Fibroblast of skin of right biceps (primary cell): Measurements from ENCODE around the gene CEP131.

Source experiments
- DNase-seq: peaks from one replicate; pipeline ENCODE4 v3.0.0-alpha.2; 2013

The CEP131 gene

DNA sequence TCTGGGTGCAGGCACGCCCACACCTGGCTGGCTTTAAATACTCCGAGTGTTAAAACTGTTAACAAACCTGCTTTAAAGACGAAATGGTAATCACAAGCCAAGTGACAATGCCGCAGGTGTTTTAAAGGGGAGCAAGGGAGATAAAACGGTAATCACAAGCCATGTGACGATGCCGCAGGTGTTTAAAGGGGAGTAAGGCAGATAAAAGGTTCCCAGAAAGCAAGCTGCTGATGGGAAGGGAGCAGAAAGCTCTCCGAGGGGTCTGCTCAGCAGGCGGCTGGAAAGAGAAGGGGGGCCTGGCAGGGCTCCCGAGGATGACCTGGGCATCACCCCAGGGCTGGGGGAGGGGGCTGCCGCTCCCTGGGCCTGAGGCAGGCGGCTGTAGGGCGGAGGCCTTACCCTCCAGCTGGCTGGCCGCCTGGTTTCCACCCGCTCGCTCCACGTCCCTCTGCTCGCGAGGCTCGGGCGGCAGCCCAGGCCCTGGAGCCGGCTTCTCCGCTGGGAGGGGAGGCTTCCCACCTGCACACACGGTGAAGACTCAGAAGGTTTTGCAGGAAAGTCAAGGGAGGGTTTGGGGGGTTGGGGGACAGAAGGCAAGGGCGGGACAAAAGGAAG, 28.4 kb upstream of the CEP131 start:
- DNase-seq, result no peak

GRCh38 chr17:81250286-81251093, 27.7 kb upstream of the CEP131 start:
- DNase-seq, result no peak

GRCh38 chr17:81249223-81250040, 26.7 kb upstream of the CEP131 start:
- no peak for DNase-seq

- no peak for DNase-seq
These were observed 25.9 kb upstream of the CEP131 start for GRCh38 chr17:81248649-81249048.

- DNase-seq, result no peak
These were observed 24.7 kb upstream of the CEP131 start for GRCh38 chr17:81247339-81247990.

- no peak for DNase-seq
These were observed 24.0 kb upstream of the CEP131 start for GRCh38 chr17:81246679-81247338.

GRCh38 chr17:81246343-81246670, 23.5 kb upstream of the CEP131 start:
- DNase-seq, result no peak

GRCh38 chr17:81245665-81246342, 23.0 kb upstream of the CEP131 start:
- DNase-seq, result no peak

- DNase-seq, result no peak
These were observed 22.4 kb upstream of the CEP131 start for GRCh38 chr17:81245024-81245664.

GRCh38 chr17:81244358-81245023, 21.7 kb upstream of the CEP131 start:
- no peak for DNase-seq

GRCh38 chr17:81243333-81243664, 20.5 kb upstream of the CEP131 start:
- DNase-seq, result no peak

DNA sequence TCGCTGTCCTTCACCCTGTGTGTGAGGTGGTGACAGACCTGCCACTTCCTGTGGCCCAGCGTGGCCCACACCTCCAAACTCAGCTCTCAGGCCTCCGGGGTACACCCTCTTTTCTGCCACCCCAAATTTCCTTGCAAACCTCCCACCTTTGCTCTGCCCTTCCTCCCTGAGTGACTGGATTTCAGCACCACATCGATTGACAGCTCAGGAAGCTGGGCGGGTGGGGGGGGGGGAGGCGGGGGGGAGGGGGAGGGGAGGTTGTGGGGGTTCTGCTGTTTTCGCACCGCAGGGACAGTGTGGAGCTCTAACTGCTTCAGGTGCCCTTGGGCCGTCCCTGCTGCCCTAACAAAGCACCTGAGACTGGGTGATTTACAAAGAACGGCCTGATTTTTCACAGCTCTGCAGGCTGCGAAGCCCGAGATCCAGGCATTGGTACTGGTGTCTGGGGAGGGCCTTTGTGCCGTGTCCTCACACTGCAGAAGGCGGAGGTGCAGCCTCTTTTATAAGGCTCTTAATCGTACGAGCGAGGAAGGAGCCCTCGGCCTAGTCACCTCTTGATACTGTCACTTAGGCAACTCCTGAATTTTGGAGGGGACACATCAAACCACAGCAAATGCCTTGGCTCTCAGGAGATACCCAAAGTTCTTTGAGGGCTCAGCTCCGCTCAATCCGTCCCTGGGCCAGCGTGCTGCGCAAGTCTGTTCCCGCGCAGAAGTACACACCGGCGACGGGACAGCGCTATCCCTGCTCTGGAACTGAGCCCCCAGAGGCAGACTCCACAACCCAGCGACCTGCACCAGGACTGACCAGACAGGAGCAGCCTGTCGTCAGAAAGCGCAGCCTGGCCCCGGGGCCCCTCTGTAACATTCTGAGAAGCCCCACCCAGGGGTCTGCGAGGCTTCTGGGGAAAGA, 19.9 kb upstream of the CEP131 start:
- DNase-seq, result no peak

- DNase-seq, result peak; percentile 29
These were observed 19.1 kb upstream of the CEP131 start for GRCh38 chr17:81241648-81242420.

DNA sequence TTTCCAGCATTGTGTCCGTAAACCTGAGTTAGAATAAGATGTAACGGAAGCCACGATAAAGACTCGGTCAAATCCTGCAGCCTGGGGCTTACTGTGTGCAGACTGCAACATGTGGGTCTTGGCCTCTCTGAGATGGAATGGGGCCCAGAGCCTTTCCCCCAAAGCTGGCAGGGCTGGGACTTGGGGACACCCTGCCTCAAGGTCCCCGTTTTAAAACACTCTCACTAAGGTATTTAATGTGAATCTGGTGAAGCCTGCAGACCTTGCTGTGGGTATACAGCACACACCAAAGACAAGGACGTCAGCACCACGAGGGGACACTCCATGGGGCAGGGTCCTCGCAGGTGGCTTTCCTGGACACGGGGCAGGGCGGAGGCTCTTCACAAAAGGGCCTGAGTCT, 18.4 kb upstream of the CEP131 start:
- no peak for DNase-seq

DNA sequence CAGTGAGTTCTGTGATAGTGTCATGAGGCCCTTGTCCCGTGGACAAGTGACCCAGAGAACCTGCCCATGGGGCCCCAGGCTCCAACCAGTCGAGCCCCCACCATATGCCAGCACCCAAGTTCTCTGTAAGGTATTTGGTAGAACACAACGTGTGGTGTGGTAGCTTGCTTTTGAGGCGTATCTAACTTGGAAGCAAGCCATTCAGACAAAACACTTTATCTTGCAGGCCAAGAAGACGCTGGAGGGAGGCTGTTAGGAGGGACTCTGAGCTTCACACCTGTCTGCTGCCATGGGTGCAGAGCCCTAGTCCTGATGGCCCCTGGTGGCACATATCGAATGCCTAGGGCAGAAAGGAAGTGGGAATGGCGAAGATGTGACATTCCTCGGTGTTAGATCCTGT, 18.0 kb upstream of the CEP131 start:
- no peak for DNase-seq

DNA sequence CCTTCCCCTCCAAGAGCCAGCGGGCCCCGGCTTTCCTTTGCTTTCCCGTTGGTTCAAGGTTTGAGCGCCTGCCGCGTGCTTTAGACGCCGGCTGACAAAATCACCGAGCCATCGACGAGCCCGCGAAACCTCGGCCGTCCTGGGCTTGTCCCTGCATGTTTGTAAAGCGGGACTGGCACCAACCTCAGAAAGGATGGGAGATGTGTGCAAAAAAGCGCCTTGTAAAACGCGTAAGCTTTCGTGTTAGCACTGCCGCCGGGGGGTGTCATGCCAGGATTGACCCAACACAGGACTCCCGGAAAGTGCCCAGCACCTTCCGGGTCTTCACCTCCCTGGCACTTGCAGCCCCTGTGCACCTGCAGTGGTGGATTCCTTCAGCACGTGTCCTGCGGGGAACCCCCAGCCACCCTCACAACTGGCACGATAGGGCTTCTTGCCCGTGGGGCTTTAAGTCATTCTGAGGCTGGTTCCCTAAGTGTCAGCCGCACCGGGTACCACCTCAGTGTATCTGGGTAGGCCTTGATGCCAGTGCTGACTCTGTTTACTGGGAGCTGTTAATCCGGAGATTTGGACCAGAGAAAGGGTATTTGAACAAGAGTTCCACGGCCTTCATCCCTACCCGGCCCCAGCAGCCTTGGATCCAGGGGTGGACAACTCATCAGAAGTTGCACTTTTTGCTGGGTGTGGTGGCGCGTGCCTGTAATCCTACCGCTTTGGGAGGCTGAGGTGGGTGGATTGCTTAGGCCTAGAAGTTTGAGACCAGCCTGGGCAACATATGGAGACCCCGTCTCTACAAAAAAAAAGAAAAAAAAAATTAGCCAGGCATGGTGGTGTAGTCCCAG, 17.2 kb upstream of the CEP131 start:
- DNase-seq, result no peak

DNA sequence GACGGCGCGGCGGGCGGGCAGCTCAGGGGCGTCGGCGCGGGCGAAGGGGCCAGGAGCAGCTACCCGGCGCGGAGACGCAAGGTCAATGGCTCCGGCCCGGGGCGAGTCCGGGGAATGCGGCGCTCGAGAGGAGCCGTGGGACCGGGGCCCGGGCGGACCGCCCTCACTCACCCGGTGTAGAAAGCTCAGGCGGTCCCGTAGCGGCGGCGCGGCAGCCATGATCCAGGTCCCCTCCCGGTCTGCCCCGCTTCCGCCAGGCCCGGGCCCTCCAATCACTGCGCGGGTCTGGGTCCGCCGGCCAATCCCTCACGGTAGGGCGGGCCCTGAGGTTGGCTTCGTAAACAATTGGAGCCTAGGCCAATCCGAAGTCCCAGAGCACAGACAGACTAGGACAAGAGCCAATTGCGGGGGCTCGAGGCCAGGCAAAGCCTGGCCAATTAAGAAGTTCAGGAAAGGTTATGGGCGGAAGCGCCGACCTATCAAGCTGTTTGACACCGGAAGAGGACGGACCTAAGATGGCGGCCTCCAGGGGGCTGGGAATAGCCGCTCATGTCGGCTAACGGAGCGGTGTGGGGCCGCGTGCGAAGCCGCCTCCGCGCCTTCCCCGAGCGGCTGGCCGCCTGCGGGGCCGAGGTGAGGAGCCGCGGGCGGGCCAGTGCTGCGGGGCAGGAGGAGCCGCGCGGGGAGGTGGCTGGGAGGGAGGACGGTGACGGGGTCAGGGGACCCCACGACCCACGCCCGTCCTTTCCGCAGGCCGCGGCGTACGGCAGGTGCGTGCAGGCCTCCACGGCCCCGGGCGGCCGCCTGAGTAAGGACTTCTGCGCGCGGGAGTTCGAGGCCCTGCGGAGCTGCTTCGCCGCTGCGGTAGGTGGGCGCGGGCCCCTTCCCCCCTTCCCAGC, 16.3 kb upstream of the CEP131 start, which contains the start of the genes NDUFAF8 and TEPSIN:
Gene NDUFAF8, plus strand, starts transcription at position 504 of the 899 bp plus-strand sequence. Its CDS starts 46 bp downstream, at position 550.
Gene TEPSIN, minus strand, starts transcription at position 241 of the 899 bp plus-strand sequence. Its CDS starts 22 bp downstream, at position 219.
- DNase-seq, result peak; percentile 100
